ENCODE data around the gene SHISA9. TPM values are rescaled to one million over a fixed set of nuclear protein-coding genes. Genes with fewer than 3 reads are reported as not detected.
"Not testable (repeated sequence)": the region's sequence is repeated elsewhere in the genome, so short reads cannot be mapped to it uniquely, and the experiment has no call there.

Gene SHISA9
- total RNA-seq (1 to 10 TPM; 3.1 to 8.6 (median 6.0) TPM), polyA plus RNA-seq (under 1 TPM; under 0.01 to 0.95 (median 0.23) TPM)

GRCh38 chr16:12901597-12902461, at the start of gene SHISA9:
Gene SHISA9 (plus strand): TSS chr16:12901598.
- peak within 1 kb of the TSS in 3 of 4 donors; percentile 37 to 42 (median 39) for H3K27ac ChIP-seq
- H3K27me3 ChIP-seq: peaks cover 22 to 66% (median 36%) of the 10 kb centered on the region in 3 donors
- H3K36me3 ChIP-seq: no peaks in the 10 kb centered on the region
- peak within 1 kb of the TSS; percentile 14 to 47 (median 36) for H3K4me3 ChIP-seq
- no peak for DNase-seq
- H3K9me3 ChIP-seq: no peaks in the 10 kb centered on the region
- 2 to 12% methylated on average over 110 of the region's 110 CpGs for WGBS, 2 donors
- intact Hi-C loops (cut with DNase I): no loop called here
- peak in 1 of 4 donors; percentile 33 for TF ChIP-seq POLR2AphosphoS5 (IDR thresholded peaks at IDR 0.05)
- no peak for TF ChIP-seq EP300 (IDR thresholded peaks at IDR 0.05)
- peaks cover 0 to 31% (median 17%) of the 10 kb centered on the region in 4 donors for H3K4me1 ChIP-seq

GRCh38 chr16:12853972-12854371, 47.4 kb upstream of the SHISA9 start:
- no peak for TF ChIP-seq EP300 (IDR thresholded peaks at IDR 0.05)
- no peak for TF ChIP-seq POLR2A (IDR thresholded peaks at IDR 0.05)
- TF ChIP-seq POLR2AphosphoS5 (IDR thresholded peaks at IDR 0.05): no peak
- TF ChIP-seq CTCF (IDR thresholded peaks at IDR 0.05): no peak
- intact Hi-C loops (cut with DNase I): no loop called here
- DNase-seq: no peak
- WGBS, 2 donors: 93 to 95% methylated on average over 3 of the region's 3 CpGs
- no peak overlapping the region for H3K27ac ChIP-seq
- no peak overlapping the region for H3K4me3 ChIP-seq
- no peaks in the 10 kb centered on the region for H3K27me3 ChIP-seq
- no peaks in the 10 kb centered on the region for H3K9me3 ChIP-seq
- H3K36me3 ChIP-seq: no peaks in the 10 kb centered on the region
- H3K4me1 ChIP-seq: no peaks in the 10 kb centered on the region

GRCh38 chr16:12857435-12857834, 44.0 kb upstream of the SHISA9 start:
- H3K4me3 ChIP-seq; intact Hi-C loops (cut with DNase I); H3K27me3 ChIP-seq; H3K4me1 ChIP-seq; H3K9me3 ChIP-seq; H3K27ac ChIP-seq; H3K36me3 ChIP-seq; DNase-seq: not testable (repeated sequence)
- WGBS, 2 donors: 85 to 89% methylated on average over 2 of the region's 2 CpGs

- WGBS, 2 donors: 88 to 91% methylated on average over 22 of the region's 22 CpGs
Observed at GRCh38 chr16:12862327-12862726, 39.1 kb upstream of the SHISA9 start.

GRCh38 chr16:12862941-12863340, 38.5 kb upstream of the SHISA9 start:
- H3K4me3 ChIP-seq: no peak overlapping the region
- H3K27ac ChIP-seq: no peak overlapping the region
- no peaks in the 10 kb centered on the region for H3K4me1 ChIP-seq
- intact Hi-C loops (cut with DNase I): no loop called here
- 85% methylated on average over 5 of the region's 5 CpGs for WGBS, 2 donors
- H3K9me3 ChIP-seq: no peaks in the 10 kb centered on the region
- TF ChIP-seq POLR2AphosphoS5 (IDR thresholded peaks at IDR 0.05): no peak
- no peak for TF ChIP-seq POLR2A (IDR thresholded peaks at IDR 0.05)
- no peak for TF ChIP-seq EP300 (IDR thresholded peaks at IDR 0.05)
- no peak for TF ChIP-seq CTCF (IDR thresholded peaks at IDR 0.05)
- H3K27me3 ChIP-seq: no peaks in the 10 kb centered on the region
- DNase-seq: no peak
- H3K36me3 ChIP-seq: no peaks in the 10 kb centered on the region

More at GRCh38 chr16:12862327-12862726, 39.1 kb upstream of the SHISA9 start:
- H3K36me3 ChIP-seq: no peaks in the 10 kb centered on the region
- DNase-seq: no peak
- no peaks in the 10 kb centered on the region for H3K9me3 ChIP-seq
- no peaks in the 10 kb centered on the region for H3K4me1 ChIP-seq
- intact Hi-C loops (cut with DNase I): no loop called here
- H3K4me3 ChIP-seq: no peak overlapping the region
- TF ChIP-seq CTCF (IDR thresholded peaks at IDR 0.05): no peak
- no peak for TF ChIP-seq POLR2A (IDR thresholded peaks at IDR 0.05)
- no peak for TF ChIP-seq EP300 (IDR thresholded peaks at IDR 0.05)
- TF ChIP-seq POLR2AphosphoS5 (IDR thresholded peaks at IDR 0.05): no peak
- H3K27me3 ChIP-seq: no peaks in the 10 kb centered on the region
- no peak overlapping the region for H3K27ac ChIP-seq
